HK-2 (cell line): ENCODE data around the gene KRTAP4-12.
"Not testable (repeated sequence)": the region's sequence is repeated elsewhere in the genome, so short reads cannot be mapped to it uniquely, and the experiment has no call there.

Experiments used
- DNase-seq: peaks from one replicate; pipeline ENCODE4 v3.0.0-alpha.2; 2018; ENCODE audit not compliant: unreplicated experiment

KRTAP4-12 gene

GRCh38 chr17:41096055-41096454 is 27.9 kb downstream of the KRTAP4-12 start:
- DNase-seq: no peak

DNA sequence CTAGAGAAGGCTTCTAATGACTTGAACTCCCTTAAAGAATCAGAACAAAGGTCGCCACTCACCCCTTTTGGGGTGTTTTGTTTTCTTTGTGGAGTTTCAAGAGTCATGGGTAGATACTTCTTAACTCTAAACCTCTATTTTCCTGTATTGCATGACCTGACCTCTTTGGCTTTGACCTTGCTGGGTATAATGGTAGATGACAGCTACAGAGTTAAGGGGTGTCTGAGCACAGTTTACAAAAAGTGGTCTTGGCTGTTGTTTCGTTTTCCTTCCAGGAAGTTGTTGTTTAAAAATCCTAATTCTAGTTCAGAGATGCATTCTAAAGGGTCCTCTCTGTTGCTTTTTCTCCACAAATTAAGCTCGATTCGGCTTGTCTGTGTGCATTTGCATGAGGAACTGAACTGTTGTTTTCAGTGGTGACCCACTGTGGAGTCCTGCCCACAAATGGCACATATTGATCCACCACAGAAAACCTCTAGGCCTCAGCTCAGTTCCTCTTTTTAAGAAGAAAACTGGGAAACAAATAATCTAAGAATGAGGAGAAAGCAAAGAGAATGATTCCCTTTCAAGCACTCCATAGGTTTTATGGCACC is 35.1 kb downstream of the KRTAP4-12 start:
- not testable (repeated sequence) for DNase-seq

- not testable (repeated sequence) for DNase-seq
These were observed 39.7 kb downstream of the KRTAP4-12 start, which contains the start of gene KRTAP4-7 for GRCh38 chr17:41084100-41084856. Gene KRTAP4-7 (plus strand): TSS chr17:41084150. CDS start chr17:41084207, 57 bp downstream.

GRCh38 chr17:41083427-41083826 is 40.6 kb downstream of the KRTAP4-12 start:
- not testable (repeated sequence) for DNase-seq

GRCh38 chr17:41082626-41083025 is 41.4 kb downstream of the KRTAP4-12 start:
- DNase-seq: no peak

- DNase-seq: no peak
These were observed 47.2 kb downstream of the KRTAP4-12 start for GRCh38 chr17:41076788-41077187.

GRCh38 chr17:41073676-41074075 is 50.3 kb downstream of the KRTAP4-12 start:
- no peak for DNase-seq
